ENCODE data around the gene TSC2. TPM values are rescaled to one million over a fixed set of nuclear protein-coding genes. Genes with fewer than 3 reads are reported as not detected.
A peak's percentile ranks its signal among the peaks of the same experiment; 100 is the strongest.

TSC2 gene
- total and polyA plus RNA-seq, 2 of the 13 experiments (the other 11 are each of a cell fraction or from before 2014, with no cell fraction given): 19.6 to 40.4 TPM

GRCh38 chr16:2087748-2088631 lies 40.2 kb downstream of the TSC2 start:
- POLR2A ChIA-PET: no interaction called here
- Histone ChIP-seq H3K9me3 (ENCODE audit: low read length) (no peaks in the 10 kb centered on the region), H3K27ac (ENCODE audit: extremely low read length, insufficient read depth, low read length) (no peak overlapping the region), H2AFZ (ENCODE audit: low read length) (no peak overlapping the region), H3K36me3 (replicated peaks in 1 of 2; ENCODE audit: control insufficient read depth in 1 of 2, insufficient read depth in 2 of 2, low read length in 2 of 2) (peaks cover 12 to 23% of the 10 kb centered on the region in 2 experiments; a peak in 4 of 5 replicates), H3K9ac (ENCODE audit: insufficient read depth, low read depth, low read length) (no peak overlapping the region), H4K20me1 (ENCODE audit: insufficient read depth, low read length) (no peaks in the 10 kb centered on the region), H3K4me1 (ENCODE audit: insufficient read depth, low read length) (no peaks in the 10 kb centered on the region), H3K27me3 (ENCODE audit: control insufficient read depth in 1 of 2, insufficient read depth in 2 of 2, low read length in 2 of 2) (no peaks in the 10 kb centered on the region), H3K4me2 (ENCODE audit: low read depth, low read length) (no peak overlapping the region), H3K4me3 (replicated peaks in 1 of 3; ENCODE audit: insufficient read depth in 1 of 3, low read depth in 2 of 3, low read length in 3 of 3) (no peak overlapping the region), H3K79me2 (ENCODE audit: insufficient read depth, low read length) (no peaks in the 10 kb centered on the region)
- in situ Hi-C loops (cut with HindIII; ENCODE audit: extremely low pct_ligation_motif_present, low pct_unique_long_range_greater_than_20kb) (loop anchor here (5.0 to 10.0 kb wide), 2 partner anchors 57 to 66 kb away; partner anchors contain the start of gene RAB26), intact Hi-C loops (cut with micrococcal nuclease; ENCODE audit: unreplicated experiment) (no loop called here)
- ATAC-seq (no peak), FAIRE-seq (no peak), DNase-seq (ENCODE audit: low spot score) (no peak)
- CTCF ChIA-PET (ENCODE audit: low intra/inter-chr PET ratio, low total read pairs): no interaction called here
- no TSS peak for BruUV-seq (replicated peaks)
- TF ChIP-seq ZNF18 (CRISPR knock-in tag; IDR thresholded peaks at IDR 0.05; ENCODE audit: insufficient replicate concordance) (no peak), HOXA9 (CRISPR knock-in tag; IDR thresholded peaks at IDR 0.05; ENCODE audit: borderline replicate concordance) (no peak), CBX5 (CRISPR knock-in tag; IDR thresholded peaks at IDR 0.05; ENCODE audit: borderline replicate concordance) (no peak), POLR2G (IDR thresholded peaks at IDR 0.05; ENCODE audit: low read depth, low read length) (0 out of 2 replicates have a peak, but pooled peaks have one; percentile 23), ZBTB2 (CRISPR knock-in tag; IDR thresholded peaks at IDR 0.05; ENCODE audit: low read depth) (no peak), AGO2 (optimal IDR thresholded peaks at IDR 0.05; ENCODE audit: low read depth, low read length) (peak; percentile 13), ZNF543 (CRISPR knock-in tag; IDR thresholded peaks at IDR 0.05) (no peak), ZSCAN31 (CRISPR knock-in tag; IDR thresholded peaks at IDR 0.05; ENCODE audit: low read depth) (no peak), ZNF772 (CRISPR knock-in tag; IDR thresholded peaks at IDR 0.05) (no peak), BHLHE40 (IDR thresholded peaks at IDR 0.05; ENCODE audit: low read length) (no peak), ZNF17 (CRISPR knock-in tag; IDR thresholded peaks at IDR 0.05) (no peak), RBFOX2 (IDR thresholded peaks at IDR 0.05; ENCODE audit: low read depth, low read length) (peak; percentile 22; the same call in 1 of the 2 replicates), SATB2 (CRISPR knock-in tag; IDR thresholded peaks at IDR 0.05) (no peak), ZNF44 (CRISPR knock-in tag; IDR thresholded peaks at IDR 0.05) (no peak), ZNF572 (CRISPR knock-in tag; IDR thresholded peaks at IDR 0.05) (no peak), ZBTB46 (CRISPR knock-in tag; IDR thresholded peaks at IDR 0.05; ENCODE audit: borderline replicate concordance) (no peak), RBAK (CRISPR knock-in tag; IDR thresholded peaks at IDR 0.05) (no peak)
- 90% methylated on average over 21 of the region's 41 CpGs for WGBS (ENCODE audit: low lambda C conversion rate)
